HG03175 (cell line): ENCODE data around the gene KRTAP10-9.
"Not testable (repeated sequence)": the region's sequence is repeated elsewhere in the genome, so short reads cannot be mapped to it uniquely, and the experiment has no call there.

ENCODE experiments used
- ATAC-seq: cut with Tn5 transposase; IDR thresholded peaks from one replicate; pipeline ENCODE4 v1.9.1; 2021; ENCODE audit warnings: mild to moderate bottlenecking, moderate library complexity; ENCODE audit not compliant: unreplicated experiment

The KRTAP10-9 gene

GRCh38 chr21:44594406-44594916, 32.4 kb upstream of the KRTAP10-9 start:
- ATAC-seq: no peak

- no peak for ATAC-seq
Measured at GRCh38 chr21:44595524-44595923, 31.4 kb upstream of the KRTAP10-9 start.

- no peak for ATAC-seq
Measured at GRCh38 chr21:44596068-44596725, 30.7 kb upstream of the KRTAP10-9 start.

GRCh38 chr21:44598061-44598460, 28.8 kb upstream of the KRTAP10-9 start:
- no peak for ATAC-seq

DNA sequence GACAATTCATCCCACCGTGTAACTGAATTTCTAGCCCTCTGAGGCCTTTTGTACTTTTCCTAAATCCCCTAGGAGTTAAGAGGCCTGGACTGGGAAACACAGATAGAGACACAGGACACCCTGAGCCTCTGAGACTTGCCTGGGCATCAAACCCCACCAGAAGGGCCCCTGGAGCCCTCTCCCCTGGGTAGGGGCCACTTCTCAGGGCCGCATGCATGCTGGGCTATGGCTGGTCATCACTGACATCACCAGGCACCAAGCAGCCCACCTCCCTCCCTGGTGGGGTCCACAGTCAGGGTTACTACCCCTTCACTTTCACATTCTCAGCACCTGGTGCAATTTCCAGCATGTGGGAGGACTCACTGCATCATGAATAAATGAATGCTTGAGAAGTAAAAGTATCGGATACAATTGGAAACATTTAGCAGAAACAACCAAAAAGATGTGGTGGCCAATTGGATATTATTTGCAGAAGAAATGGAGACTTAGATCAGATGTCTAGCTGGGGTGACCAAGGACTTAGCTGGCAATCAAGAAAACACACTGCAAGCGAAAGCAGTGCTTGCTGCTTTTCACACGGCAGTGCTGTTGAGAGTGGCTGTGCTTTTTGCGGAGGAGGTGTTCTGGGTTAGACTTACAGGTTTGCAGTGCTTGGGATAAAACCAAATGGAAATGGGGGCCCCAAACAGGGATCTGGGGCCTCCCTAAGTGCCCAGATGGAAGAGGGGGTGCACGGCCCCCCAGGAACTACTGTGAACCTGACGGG, 27.4 kb upstream of the KRTAP10-9 start:
- ATAC-seq: no peak

GRCh38 chr21:44600118-44600978, 26.5 kb upstream of the KRTAP10-9 start, which contains the start of gene KRTAP10-7:
Gene KRTAP10-7 (plus strand): TSS chr21:44600597. CDS start chr21:44600622, 25 bp downstream.
- ATAC-seq: not testable (repeated sequence)

DNA sequence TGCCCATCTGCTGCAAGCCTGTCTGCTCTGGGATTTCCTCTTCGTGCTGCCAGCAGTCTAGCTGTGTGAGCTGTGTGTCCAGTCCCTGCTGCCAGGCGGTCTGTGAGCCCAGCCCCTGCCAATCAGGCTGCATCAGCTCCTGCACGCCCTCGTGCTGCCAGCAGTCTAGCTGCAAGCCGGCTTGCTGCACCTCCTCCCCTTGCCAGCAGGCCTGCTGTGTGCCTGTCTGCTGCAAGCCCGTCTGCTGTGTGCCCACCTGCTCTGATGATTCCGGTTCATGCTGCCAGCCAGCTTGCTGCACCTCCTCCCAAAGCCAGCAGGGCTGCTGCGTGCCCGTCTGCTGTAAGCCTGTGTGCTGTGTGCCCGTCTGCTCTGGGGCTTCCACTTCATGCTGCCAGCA, 25.8 kb upstream of the KRTAP10-9 start:
- not testable (repeated sequence) for ATAC-seq

DNA sequence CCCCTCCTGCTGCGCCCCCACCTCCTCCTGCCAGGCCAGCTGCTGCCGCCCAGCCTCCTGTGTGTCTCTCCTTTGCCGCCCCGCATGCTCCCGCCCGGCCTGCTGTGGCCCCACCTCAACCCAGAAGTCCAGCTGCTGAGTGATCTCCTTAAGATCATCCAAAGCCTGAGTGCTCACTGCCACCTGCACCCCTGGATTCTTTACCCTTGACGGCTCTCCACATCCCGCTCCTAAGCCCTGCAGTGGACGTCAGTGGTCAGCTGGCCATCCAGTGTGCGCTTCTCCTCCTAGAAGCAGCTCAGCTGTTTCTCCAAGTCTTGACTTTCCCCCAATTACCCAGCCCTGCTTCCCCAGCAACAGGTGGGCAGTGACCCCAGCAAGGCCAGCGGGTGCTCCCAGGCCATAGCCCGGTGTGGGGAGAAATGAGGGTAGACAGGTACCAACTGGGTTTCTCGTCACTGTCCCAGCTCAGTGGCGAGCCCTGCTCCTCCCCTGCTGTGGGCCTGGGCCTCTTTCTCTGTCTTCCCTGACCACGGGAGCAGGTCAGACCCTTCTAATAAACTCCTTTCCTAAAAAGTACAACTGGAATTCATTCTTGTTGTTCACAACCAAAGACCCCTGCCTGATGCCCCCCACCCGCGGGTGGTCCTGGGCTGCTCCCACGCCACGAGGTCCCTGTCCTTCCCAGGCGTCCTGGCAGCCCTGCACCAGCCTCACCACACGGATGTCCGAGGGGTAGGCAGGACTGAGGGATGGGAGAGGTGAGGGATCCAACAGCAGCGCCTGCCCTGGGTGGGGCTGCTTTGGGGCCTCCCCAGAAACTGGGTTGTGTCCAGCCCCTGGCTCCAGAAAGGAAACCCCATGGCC, 25.1 kb upstream of the KRTAP10-9 start:
- no peak for ATAC-seq

GRCh38 chr21:44602463-44602850, 24.4 kb upstream of the KRTAP10-9 start:
- no peak for ATAC-seq

GRCh38 chr21:44603109-44603875, 23.6 kb upstream of the KRTAP10-9 start:
- ATAC-seq: no peak

DNA sequence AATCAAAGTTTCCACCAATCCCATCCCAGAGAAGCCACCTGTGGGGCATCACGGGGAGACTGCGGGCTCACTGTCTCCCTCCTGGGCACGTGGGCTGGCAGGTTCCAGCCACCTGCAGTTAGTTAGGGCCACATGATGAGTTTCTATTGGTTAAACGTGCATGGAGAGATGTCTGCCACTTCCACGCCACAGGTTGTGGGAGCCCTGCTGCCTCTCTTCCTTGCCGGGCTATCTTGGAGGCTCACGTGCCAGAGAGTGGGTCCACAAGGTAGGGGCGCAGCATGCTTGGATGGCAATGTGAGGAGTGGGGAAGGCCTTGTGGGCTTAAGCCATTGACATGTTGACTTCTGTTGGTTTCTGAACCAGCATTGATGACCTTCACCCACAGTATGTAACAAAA, 23.0 kb upstream of the KRTAP10-9 start:
- ATAC-seq: no peak

DNA sequence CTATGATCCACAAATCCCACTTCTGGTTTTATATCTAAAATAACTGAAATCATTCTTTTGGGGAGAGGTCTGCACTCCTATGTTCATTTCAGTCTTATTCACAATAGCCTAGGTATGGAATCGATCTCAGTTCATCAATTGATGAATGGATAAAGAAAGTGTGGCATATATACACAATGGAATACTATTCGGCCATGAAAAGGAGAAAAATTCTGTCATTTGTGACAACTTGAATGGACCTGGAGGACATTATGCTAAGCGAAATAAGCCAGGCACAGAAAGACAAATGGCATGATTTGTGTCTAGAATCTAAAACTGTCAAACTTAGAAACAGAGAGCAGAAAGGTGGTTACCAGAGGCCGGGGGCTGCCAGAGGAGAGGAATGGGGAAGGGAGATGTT, 20.4 kb upstream of the KRTAP10-9 start:
- no peak for ATAC-seq

DNA sequence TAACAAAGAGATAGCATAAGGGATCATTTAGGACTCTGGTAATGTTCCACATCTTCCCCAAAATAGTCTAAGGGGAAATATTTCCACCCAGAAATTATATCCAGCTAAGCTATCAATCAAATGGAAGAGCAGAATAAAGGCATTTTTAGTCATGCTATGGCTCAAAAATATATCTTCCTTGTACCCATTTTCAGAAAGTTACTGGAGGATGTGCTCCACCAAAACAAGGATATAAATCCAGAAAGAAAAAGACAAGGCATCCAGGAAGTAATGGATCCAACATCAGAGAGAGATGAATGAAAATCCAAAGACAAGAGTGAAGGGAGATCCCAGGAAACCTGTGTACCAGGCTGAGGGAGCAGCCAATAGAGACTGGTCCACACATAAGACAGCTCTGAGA, 17.7 kb upstream of the KRTAP10-9 start:
- ATAC-seq: no peak

DNA sequence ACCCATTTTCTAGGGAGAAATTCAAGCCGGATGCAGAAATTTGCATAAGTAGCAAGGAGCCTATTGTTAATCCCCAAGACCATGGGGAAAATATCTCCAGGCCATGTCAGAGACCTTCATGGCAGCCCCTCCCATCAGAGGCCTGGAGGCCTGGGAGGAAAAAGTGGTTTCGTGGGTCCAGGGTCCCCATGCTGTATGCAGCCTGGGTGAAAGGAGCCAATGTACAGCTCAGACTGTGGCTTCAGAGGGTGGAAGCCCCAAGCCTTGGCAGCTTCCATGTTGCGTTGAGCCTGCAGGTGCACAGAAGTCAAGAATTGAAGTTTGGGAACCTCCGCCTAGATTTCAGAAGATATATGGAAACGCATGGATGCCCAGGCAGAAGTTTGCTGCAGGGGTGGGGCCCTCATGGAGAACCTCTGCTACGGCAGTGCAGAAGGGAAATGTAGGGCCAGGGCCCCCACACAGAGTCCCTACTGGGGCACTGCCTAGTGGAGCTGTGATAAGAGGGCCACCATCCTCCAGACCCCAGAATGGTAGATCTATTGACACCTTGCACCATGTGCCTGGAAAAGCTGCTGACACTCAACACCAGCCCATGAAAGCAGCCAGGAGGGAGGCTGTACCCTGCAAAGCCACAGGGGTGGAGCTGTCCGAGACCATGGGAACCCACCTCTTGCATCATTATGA, 16.6 kb upstream of the KRTAP10-9 start:
- not testable (repeated sequence) for ATAC-seq

DNA sequence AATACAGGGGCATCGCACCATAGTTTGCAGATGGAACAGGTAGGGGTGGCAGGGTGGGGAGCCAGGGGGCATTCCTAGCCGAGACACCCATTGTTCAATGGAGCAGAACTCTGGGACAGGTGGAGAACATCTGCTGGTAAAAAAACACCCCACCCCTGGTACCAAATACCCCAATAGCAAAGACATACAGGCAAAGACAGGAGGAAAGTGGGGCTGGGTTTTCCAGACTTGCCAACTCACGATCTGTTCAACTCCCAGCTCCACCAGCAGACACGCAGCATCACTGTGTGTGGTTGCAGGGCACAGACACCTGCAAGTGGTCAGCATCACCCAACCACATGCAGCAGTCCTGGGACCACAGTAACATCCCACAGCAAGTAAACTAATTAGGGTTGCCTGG, 15.3 kb upstream of the KRTAP10-9 start:
- ATAC-seq: no peak

- ATAC-seq: no peak
Measured at GRCh38 chr21:44612029-44612486, 14.8 kb upstream of the KRTAP10-9 start, which contains the start of gene KRTAP10-8. Gene KRTAP10-8 (plus strand): TSS chr21:44612079. CDS start chr21:44612101, 22 bp downstream.

DNA sequence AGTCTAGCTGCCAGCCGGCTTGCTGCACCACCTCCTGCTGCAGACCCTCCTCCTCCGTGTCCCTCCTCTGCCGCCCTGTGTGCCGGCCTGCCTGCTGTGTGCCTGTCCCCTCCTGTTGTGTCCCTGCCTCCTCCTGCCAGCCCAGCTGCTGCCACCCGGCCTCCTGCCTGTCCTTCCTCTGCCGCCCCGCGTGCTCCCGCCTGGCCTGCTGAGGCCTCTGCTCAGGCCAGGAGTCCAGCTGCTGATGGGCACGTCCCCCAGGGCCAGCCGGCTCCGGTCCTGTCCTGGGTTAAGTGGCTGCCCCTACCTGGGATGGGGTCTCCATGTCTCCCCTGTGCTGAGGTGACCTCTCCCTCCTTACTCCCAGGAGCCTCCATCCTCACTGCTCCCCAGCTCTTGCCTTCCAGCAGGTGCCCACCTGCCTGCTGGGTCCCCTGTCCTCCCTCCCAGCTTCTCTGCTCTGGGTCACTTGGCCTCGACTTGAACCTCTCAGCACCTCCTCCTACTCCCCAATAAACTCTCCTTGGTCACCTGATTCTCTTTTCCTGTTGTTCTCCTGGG, 14.1 kb upstream of the KRTAP10-9 start:
- no peak for ATAC-seq

GRCh38 chr21:44613386-44614155, 13.3 kb upstream of the KRTAP10-9 start:
- ATAC-seq: no peak
